ENCODE results near the gene MGRN1.

MGRN1 gene

GRCh38 chr16:4682616-4683254 is 58.1 kb downstream of the MGRN1 start:
- H3K9ac ChIP-seq (ENCODE audit: low read length) = no peak overlapping the region
- no peaks in the 10 kb centered on the region for H3K9me3 ChIP-seq (replicated peaks; ENCODE audit: insufficient read depth, low read length)
- no peak overlapping the region for H3K4me2 ChIP-seq (ENCODE audit: low read depth, low read length)
- H2AFZ ChIP-seq (ENCODE audit: low read length) = no peak overlapping the region
- no peaks in the 10 kb centered on the region for H3K36me3 ChIP-seq (replicated peaks; ENCODE audit: insufficient read depth, low read length)
- TF ChIP-seq EZH2 (optimal IDR thresholded peaks at IDR 0.05; ENCODE audit: low read depth, low read length) (no peak), CTCF (IDR thresholded peaks at IDR 0.05; ENCODE audit: low read length) (no peak), EZH2phosphoT487 (IDR thresholded peaks at IDR 0.05; ENCODE audit: low read length) (no peak)
- H3K27ac ChIP-seq (ENCODE audit: low read length) = no peak overlapping the region
- H3K9me2 ChIP-seq (replicated peaks; ENCODE audit: insufficient read depth, low read length) = no peaks in the 10 kb centered on the region
- no peaks in the 10 kb centered on the region for H3K79me2 ChIP-seq (ENCODE audit: low read length)
- no peaks in the 10 kb centered on the region for H3F3A ChIP-seq (ENCODE audit: insufficient read depth, low read length)
- DNase-seq = no peak
- no peaks in the 10 kb centered on the region for H3K4me1 ChIP-seq (ENCODE audit: low read length)
- no peaks in the 10 kb centered on the region for H4K20me1 ChIP-seq (ENCODE audit: insufficient read depth, low read length)
- H3K27me3 ChIP-seq (replicated peaks; ENCODE audit: insufficient read depth, low read length) = no peaks in the 10 kb centered on the region
- H3K4me3 ChIP-seq (ENCODE audit: low read length) = no peak overlapping the region

GRCh38 chr16:4683255-4684057 is 58.8 kb downstream of the MGRN1 start:
- H3K4me3 ChIP-seq (ENCODE audit: low read length) = no peak overlapping the region
- H3K9me3 ChIP-seq (replicated peaks; ENCODE audit: insufficient read depth, low read length) = no peaks in the 10 kb centered on the region
- H4K20me1 ChIP-seq (ENCODE audit: insufficient read depth, low read length) = no peaks in the 10 kb centered on the region
- no peaks in the 10 kb centered on the region for H3K9me2 ChIP-seq (replicated peaks; ENCODE audit: insufficient read depth, low read length)
- no peaks in the 10 kb centered on the region for H3K4me1 ChIP-seq (ENCODE audit: low read length)
- H3K79me2 ChIP-seq (ENCODE audit: low read length) = no peaks in the 10 kb centered on the region
- no peak overlapping the region for H3K27ac ChIP-seq (ENCODE audit: low read length)
- no peak for DNase-seq
- no peaks in the 10 kb centered on the region for H3F3A ChIP-seq (ENCODE audit: insufficient read depth, low read length)
- no peak overlapping the region for H2AFZ ChIP-seq (ENCODE audit: low read length)
- no peak for TF ChIP-seq EZH2 (optimal IDR thresholded peaks at IDR 0.05; ENCODE audit: low read depth, low read length)
- no peak for TF ChIP-seq CTCF (IDR thresholded peaks at IDR 0.05; ENCODE audit: low read length)
- TF ChIP-seq EZH2phosphoT487 (IDR thresholded peaks at IDR 0.05; ENCODE audit: low read length) = no peak
- H3K4me2 ChIP-seq (ENCODE audit: low read depth, low read length) = no peak overlapping the region
- no peak overlapping the region for H3K9ac ChIP-seq (ENCODE audit: low read length)
- H3K36me3 ChIP-seq (replicated peaks; ENCODE audit: insufficient read depth, low read length) = no peaks in the 10 kb centered on the region
- H3K27me3 ChIP-seq (replicated peaks; ENCODE audit: insufficient read depth, low read length) = no peaks in the 10 kb centered on the region

GRCh38 chr16:4684058-4684715 is 59.6 kb downstream of the MGRN1 start:
- no peaks in the 10 kb centered on the region for H3F3A ChIP-seq (ENCODE audit: insufficient read depth, low read length)
- no peak overlapping the region for H3K4me3 ChIP-seq (ENCODE audit: low read length)
- no peak for DNase-seq
- H3K4me2 ChIP-seq (ENCODE audit: low read depth, low read length) = no peak overlapping the region
- H3K27me3 ChIP-seq (replicated peaks; ENCODE audit: insufficient read depth, low read length) = no peaks in the 10 kb centered on the region
- H3K9me3 ChIP-seq (replicated peaks; ENCODE audit: insufficient read depth, low read length) = no peaks in the 10 kb centered on the region
- H3K79me2 ChIP-seq (ENCODE audit: low read length) = no peaks in the 10 kb centered on the region
- H4K20me1 ChIP-seq (ENCODE audit: insufficient read depth, low read length) = no peaks in the 10 kb centered on the region
- no peak overlapping the region for H3K27ac ChIP-seq (ENCODE audit: low read length)
- no peaks in the 10 kb centered on the region for H3K4me1 ChIP-seq (ENCODE audit: low read length)
- H2AFZ ChIP-seq (ENCODE audit: low read length) = no peak overlapping the region
- H3K9ac ChIP-seq (ENCODE audit: low read length) = no peak overlapping the region
- no peaks in the 10 kb centered on the region for H3K36me3 ChIP-seq (replicated peaks; ENCODE audit: insufficient read depth, low read length)
- no peaks in the 10 kb centered on the region for H3K9me2 ChIP-seq (replicated peaks; ENCODE audit: insufficient read depth, low read length)
- TF ChIP-seq CTCF (IDR thresholded peaks at IDR 0.05; ENCODE audit: low read length) (no peak), EZH2phosphoT487 (IDR thresholded peaks at IDR 0.05; ENCODE audit: low read length) (no peak), EZH2 (optimal IDR thresholded peaks at IDR 0.05; ENCODE audit: low read depth, low read length) (no peak)

Measured in MM.1S (cell line).